Measurements from ENCODE around the gene COL28A1.

- TF ChIP-seq, protein P1, sequence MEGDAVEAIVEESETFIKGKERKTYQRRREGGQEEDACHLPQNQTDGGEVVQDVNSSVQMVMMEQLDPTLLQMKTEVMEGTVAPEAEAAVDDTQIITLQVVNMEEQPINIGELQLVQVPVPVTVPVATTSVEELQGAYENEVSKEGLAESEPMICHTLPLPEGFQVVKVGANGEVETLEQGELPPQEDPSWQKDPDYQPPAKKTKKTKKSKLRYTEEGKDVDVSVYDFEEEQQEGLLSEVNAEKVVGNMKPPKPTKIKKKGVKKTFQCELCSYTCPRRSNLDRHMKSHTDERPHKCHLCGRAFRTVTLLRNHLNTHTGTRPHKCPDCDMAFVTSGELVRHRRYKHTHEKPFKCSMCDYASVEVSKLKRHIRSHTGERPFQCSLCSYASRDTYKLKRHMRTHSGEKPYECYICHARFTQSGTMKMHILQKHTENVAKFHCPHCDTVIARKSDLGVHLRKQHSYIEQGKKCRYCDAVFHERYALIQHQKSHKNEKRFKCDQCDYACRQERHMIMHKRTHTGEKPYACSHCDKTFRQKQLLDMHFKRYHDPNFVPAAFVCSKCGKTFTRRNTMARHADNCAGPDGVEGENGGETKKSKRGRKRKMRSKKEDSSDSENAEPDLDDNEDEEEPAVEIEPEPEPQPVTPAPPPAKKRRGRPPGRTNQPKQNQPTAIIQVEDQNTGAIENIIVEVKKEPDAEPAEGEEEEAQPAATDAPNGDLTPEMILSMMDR (IDR thresholded peaks at IDR 0.05; ENCODE audit: low read depth, low read length): no peak
- TF ChIP-seq, protein P2, sequence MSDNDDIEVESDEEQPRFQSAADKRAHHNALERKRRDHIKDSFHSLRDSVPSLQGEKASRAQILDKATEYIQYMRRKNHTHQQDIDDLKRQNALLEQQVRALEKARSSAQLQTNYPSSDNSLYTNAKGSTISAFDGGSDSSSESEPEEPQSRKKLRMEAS (IDR thresholded peaks at IDR 0.05; ENCODE audit: low read depth, low read length): 0 out of 2 replicates have a peak, but pooled peaks have one; percentile 21
- TF ChIP-seq POLR2A (IDR thresholded peaks at IDR 0.05; ENCODE audit: extremely low read depth, insufficient read length): no peak
Observed at GRCh38 chr7:7416031-7416858, 119.4 kb downstream of the COL28A1 start.
